Hematopoietic multipotent progenitor cell treated with erythropoietin and hydrocortisone succinate and interleukin-3 and kit ligand, for 8 days (in vitro differentiated cells): Measurements from ENCODE around the gene ARID4B.
"Not testable (repeated sequence)": the region's sequence is repeated elsewhere in the genome, so short reads cannot be mapped to it uniquely, and the experiment has no call there.

Source experiments
- DNase-seq: peaks from one replicate; pipeline ENCODE4 v3.0.0-alpha.2; 2015

ARID4B gene

GRCh38 chr1:235327559-235328270 lies at the start of gene ARID4B:
Gene ARID4B (minus strand): TSS chr1:235328179. CDS start chr1:235326919, 1,260 bp downstream.
- DNase-seq: peak; percentile 28

GRCh38 chr1:235375919-235376605 lies 48.1 kb upstream of the ARID4B start:
- no peak for DNase-seq

- DNase-seq: no peak
Observed at GRCh38 chr1:235369802-235370201, 41.8 kb upstream of the ARID4B start.

GRCh38 chr1:235368428-235368827 lies 40.4 kb upstream of the ARID4B start:
- no peak for DNase-seq

GRCh38 chr1:235367000-235367908 lies 39.3 kb upstream of the ARID4B start, which contains the start of gene TBCE:
Gene TBCE (plus strand): TSS chr1:235367427. CDS start chr1:235380050, 12,623 bp downstream.
- DNase-seq: peak; percentile 98

GRCh38 chr1:235366286-235366685 lies 38.3 kb upstream of the ARID4B start:
- no peak for DNase-seq

- not testable (repeated sequence) for DNase-seq
Observed at GRCh38 chr1:235364189-235364588, 36.2 kb upstream of the ARID4B start.

GRCh38 chr1:235358899-235359298 lies 30.9 kb upstream of the ARID4B start:
- no peak for DNase-seq

GRCh38 chr1:235357485-235358373 lies 29.8 kb upstream of the ARID4B start:
- no peak for DNase-seq

- DNase-seq: no peak
Observed at GRCh38 chr1:235351898-235352297, 23.9 kb upstream of the ARID4B start.

GRCh38 chr1:235351441-235351840 lies 23.5 kb upstream of the ARID4B start:
- no peak for DNase-seq

- no peak for DNase-seq
Observed at GRCh38 chr1:235343726-235344125, 15.7 kb upstream of the ARID4B start.

GRCh38 chr1:235342471-235342870 lies 14.5 kb upstream of the ARID4B start:
- no peak for DNase-seq

- no peak for DNase-seq
Observed at GRCh38 chr1:235342039-235342438, 14.1 kb upstream of the ARID4B start.

GRCh38 chr1:235341334-235341733 lies 13.4 kb upstream of the ARID4B start:
- no peak for DNase-seq

GRCh38 chr1:235339746-235340145 lies 11.8 kb upstream of the ARID4B start:
- peak; percentile 50 for DNase-seq

GRCh38 chr1:235336903-235337302 lies 8.9 kb upstream of the ARID4B start:
- DNase-seq: peak; percentile 49

- DNase-seq: no peak
Observed at GRCh38 chr1:235331401-235331800, 3.4 kb upstream of the ARID4B start.

- no peak for DNase-seq
Observed at GRCh38 chr1:235330918-235331285, 2.9 kb upstream of the ARID4B start.

GRCh38 chr1:235329139-235329902 lies 1.3 kb upstream of the ARID4B start:
- peak; percentile 67 for DNase-seq
